Measurements from ENCODE around the gene HCST. TPM values are rescaled to one million over a fixed set of nuclear protein-coding genes. Genes with fewer than 3 reads are reported as not detected.

The HCST gene, protein sequence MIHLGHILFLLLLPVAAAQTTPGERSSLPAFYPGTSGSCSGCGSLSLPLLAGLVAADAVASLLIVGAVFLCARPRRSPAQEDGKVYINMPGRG
- total RNA-seq, result 1 to 10 TPM in 1 of 2 donors, not detected in 1; 4.9 TPM

DNA sequence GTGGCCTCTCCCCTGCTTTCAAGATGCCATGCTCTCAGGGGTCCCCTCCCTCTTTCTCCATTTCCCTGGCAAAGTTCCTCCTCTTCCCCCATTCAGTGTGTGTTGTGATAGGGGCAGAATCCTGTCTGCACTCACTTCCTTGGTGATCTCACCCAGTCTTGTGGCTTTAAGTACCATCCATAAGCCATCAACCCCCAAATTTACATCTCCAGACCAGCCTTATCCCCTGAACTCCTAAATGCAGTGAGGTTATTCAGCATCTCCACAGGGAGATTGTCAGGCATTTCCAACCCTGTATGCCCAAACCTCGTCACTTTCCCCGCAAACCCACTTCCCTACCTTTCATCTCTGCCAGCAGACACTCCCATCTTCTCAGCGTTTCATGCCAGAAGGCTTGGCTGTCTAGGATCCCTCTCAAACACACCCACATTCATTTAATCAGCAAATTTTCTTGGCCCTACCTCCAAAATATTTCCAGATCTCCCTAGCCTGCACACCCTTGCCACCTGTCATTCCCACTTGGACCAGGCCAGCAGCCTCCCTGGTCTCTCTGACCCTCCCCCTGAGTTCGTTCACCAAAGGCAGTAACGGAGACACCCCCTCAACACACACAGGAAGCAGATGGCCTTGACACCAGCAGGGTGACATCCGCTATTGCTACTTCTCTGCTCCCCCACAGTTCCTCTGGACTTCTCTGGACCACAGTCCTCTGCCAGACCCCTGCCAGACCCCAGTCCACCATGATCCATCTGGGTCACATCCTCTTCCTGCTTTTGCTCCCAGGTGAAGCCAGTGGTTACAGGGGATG, at the start of gene HCST:
TSS of gene HCST (plus strand) at position 676 of the 808 bp plus-strand sequence. CDS start at position 741, 65 bp downstream.
- TF ChIP-seq, protein P1, sequence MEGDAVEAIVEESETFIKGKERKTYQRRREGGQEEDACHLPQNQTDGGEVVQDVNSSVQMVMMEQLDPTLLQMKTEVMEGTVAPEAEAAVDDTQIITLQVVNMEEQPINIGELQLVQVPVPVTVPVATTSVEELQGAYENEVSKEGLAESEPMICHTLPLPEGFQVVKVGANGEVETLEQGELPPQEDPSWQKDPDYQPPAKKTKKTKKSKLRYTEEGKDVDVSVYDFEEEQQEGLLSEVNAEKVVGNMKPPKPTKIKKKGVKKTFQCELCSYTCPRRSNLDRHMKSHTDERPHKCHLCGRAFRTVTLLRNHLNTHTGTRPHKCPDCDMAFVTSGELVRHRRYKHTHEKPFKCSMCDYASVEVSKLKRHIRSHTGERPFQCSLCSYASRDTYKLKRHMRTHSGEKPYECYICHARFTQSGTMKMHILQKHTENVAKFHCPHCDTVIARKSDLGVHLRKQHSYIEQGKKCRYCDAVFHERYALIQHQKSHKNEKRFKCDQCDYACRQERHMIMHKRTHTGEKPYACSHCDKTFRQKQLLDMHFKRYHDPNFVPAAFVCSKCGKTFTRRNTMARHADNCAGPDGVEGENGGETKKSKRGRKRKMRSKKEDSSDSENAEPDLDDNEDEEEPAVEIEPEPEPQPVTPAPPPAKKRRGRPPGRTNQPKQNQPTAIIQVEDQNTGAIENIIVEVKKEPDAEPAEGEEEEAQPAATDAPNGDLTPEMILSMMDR (IDR thresholded peaks at IDR 0.05), result no peak
- TF ChIP-seq POLR2AphosphoS5 (IDR thresholded peaks at IDR 0.05), result no peak
- TF ChIP-seq POLR2A (IDR thresholded peaks at IDR 0.05), result no peak
- H3K4me3 ChIP-seq, result peak within 1 kb of the TSS in 1 of 2 donors; percentile 8

DNA sequence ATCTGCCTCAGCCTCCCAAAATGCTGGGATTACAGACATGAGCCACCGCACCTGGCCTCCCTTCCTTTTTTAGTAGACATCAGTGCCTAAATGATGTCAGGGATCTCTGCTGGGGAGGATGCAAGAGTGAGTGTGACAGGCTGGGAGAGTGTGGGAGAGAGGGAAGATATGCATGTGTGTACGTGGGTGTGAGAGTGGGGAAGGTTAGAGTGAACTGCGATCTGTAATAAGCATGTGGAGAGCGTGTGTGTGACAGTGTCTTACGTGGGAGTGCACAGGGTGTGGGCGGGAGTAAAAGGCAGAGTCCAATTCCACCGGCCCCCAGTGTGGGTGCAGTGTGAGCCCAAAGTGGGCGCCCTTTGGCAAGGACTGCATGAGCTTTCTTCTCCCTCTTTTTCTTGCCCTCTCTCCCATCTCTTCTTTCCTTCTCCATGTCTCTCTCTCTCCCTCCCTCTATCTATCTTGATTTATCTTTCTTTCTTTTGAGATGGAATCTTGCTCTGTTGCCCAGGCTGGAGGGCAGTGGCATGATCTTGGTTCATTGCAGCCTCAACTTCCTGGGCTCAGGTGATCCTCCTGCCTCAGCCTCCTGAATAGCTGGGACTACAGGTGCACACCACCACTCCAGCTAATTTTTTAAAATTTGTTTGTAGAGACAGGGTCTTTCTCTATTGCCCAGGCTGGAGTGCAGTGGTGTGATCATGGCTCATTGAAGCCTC, 49.1 kb upstream of the HCST start:
- 69% methylated on average over 8 of the region's 8 CpGs for WGBS
- DNase-seq (ENCODE audit: low spot score), result no peak
- no peak overlapping the region for H3K27ac ChIP-seq
- no peak overlapping the region for H3K4me3 ChIP-seq
- TF ChIP-seq, protein P1 (IDR thresholded peaks at IDR 0.05), result no peak
- TF ChIP-seq POLR2A (IDR thresholded peaks at IDR 0.05) (no peak), POLR2AphosphoS5 (IDR thresholded peaks at IDR 0.05) (no peak)
- H3K4me1 ChIP-seq (replicated peaks), result no peaks in the 10 kb centered on the region
- H3K27me3 ChIP-seq (replicated peaks; ENCODE audit: insufficient read depth), result peaks cover 7% of the 10 kb centered on the region
- no peaks in the 10 kb centered on the region for H3K9me3 ChIP-seq
- intact Hi-C loops (cut with DNase I), result no loop called here
- no peaks in the 10 kb centered on the region for H3K36me3 ChIP-seq

More for the DNA sequence above, at the start of gene HCST:
- Histone ChIP-seq H3K27me3 (replicated peaks; ENCODE audit: insufficient read depth) (no peaks in the 10 kb centered on the region), H3K4me1 (replicated peaks) (no peaks in the 10 kb centered on the region), H3K27ac (peak within 1 kb of the TSS; percentile 26 to 33), H3K9me3 (no peaks in the 10 kb centered on the region), H3K36me3 (no peaks in the 10 kb centered on the region)
- no peak for DNase-seq (ENCODE audit: low spot score)
- intact Hi-C loops (cut with DNase I), result no loop called here
- WGBS, result 52% methylated on average over 6 of the region's 6 CpGs

DNA sequence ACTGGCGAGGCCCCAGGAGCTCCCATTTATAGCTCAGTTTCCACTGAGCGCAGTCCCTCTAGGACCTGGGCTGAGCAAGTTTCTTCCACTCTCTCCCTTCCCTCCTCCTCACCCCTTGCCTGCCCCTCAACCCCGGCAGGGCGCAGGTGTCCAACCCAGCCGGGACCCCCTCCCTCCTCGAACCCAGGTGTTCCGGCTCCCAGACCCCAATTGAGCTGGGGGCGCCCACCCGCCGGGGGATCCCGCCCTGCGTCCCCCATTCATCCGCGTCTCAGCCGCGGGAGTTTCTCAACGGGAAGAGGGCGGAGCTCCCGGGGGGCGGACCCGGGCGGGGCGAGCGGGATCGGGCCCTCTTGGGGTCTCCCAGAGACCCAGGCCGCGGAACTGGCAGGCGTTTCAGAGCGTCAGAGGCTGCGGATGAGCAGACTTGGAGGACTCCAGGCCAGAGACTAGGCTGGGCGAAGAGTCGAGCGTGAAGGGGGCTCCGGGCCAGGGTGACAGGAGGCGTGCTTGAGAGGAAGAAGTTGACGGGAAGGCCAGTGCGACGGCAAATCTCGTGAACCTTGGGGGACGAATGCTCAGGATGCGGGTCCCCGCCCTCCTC, 45.7 kb upstream of the HCST start, which contains the start of gene KIRREL2:
TSS of gene KIRREL2 (plus strand) at position 366 of the 604 bp plus-strand sequence. CDS start at position 575, 209 bp downstream.
- intact Hi-C loops (cut with DNase I), result no loop called here
- Histone ChIP-seq H3K9me3 (no peaks in the 10 kb centered on the region), H3K4me1 (replicated peaks) (no peaks in the 10 kb centered on the region), H3K27me3 (replicated peaks; ENCODE audit: insufficient read depth) (peaks cover 11% of the 10 kb centered on the region), H3K36me3 (no peaks in the 10 kb centered on the region), H3K27ac (no peak within 1 kb of the TSS), H3K4me3 (peak within 1 kb of the TSS; percentile 24 to 37)
- no peak for TF ChIP-seq POLR2A (IDR thresholded peaks at IDR 0.05)
- TF ChIP-seq POLR2AphosphoS5 (IDR thresholded peaks at IDR 0.05), result no peak
- DNase-seq (ENCODE audit: low spot score), result no peak
- 1% methylated on average over 42 of the region's 42 CpGs for WGBS

DNA sequence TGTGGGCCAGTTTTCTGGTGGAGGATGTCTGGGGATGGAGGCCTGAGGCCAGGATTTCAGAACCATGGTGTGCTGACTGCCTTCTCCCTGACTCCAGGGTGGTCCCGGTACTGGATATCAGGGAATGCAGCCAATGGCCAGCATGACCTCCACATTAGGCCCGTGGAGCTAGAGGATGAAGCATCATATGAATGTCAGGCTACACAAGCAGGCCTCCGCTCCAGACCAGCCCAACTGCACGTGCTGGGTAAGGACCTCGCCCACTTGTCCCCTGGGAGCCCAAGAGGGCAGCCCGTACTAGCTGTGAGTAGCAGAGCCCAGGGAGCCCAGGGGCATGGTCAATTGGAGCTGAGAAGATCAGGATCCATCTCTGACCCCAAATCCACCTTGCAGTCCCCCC, 44.0 kb upstream of the HCST start:
- Histone ChIP-seq H3K27me3 (replicated peaks; ENCODE audit: insufficient read depth) (peaks cover 11% of the 10 kb centered on the region), H3K9me3 (no peaks in the 10 kb centered on the region), H3K4me1 (replicated peaks) (no peaks in the 10 kb centered on the region), H3K27ac (no peak overlapping the region), H3K36me3 (no peaks in the 10 kb centered on the region), H3K4me3 (no peak overlapping the region)
- TF ChIP-seq POLR2A (IDR thresholded peaks at IDR 0.05), result no peak
- TF ChIP-seq, protein P1 (IDR thresholded peaks at IDR 0.05), result no peak
- no peak for TF ChIP-seq POLR2AphosphoS5 (IDR thresholded peaks at IDR 0.05)
- no peak for DNase-seq (ENCODE audit: low spot score)
- intact Hi-C loops (cut with DNase I), result no loop called here
- 84% methylated on average over 6 of the region's 6 CpGs for WGBS

DNA sequence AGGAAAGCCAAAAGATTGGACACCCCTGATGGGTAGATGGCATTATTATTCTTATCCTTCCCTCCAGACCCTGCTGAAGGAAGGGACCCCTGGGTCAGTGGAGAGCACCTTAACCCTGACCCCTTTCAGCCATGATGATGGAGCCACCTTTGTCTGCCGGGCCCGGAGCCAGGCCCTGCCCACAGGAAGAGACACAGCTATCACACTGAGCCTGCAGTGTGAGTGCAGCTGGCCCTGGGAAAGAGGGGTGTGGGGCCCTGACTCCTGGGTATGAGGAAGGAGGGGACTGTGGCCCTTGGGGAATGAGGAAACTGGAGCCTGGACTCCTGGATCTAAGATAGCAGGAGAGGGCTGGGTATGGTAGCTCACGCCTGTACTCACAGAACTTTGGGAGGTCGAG, 42.9 kb upstream of the HCST start:
- Histone ChIP-seq H3K9me3 (no peaks in the 10 kb centered on the region), H3K4me3 (no peak overlapping the region), H3K4me1 (replicated peaks) (no peaks in the 10 kb centered on the region), H3K27me3 (replicated peaks; ENCODE audit: insufficient read depth) (peaks cover 11% of the 10 kb centered on the region), H3K36me3 (no peaks in the 10 kb centered on the region), H3K27ac (no peak overlapping the region)
- WGBS, result 96% methylated on average over 4 of the region's 4 CpGs
- no peak for DNase-seq (ENCODE audit: low spot score)
- TF ChIP-seq, protein P1 (IDR thresholded peaks at IDR 0.05), result no peak
- no peak for TF ChIP-seq POLR2AphosphoS5 (IDR thresholded peaks at IDR 0.05)
- no peak for TF ChIP-seq POLR2A (IDR thresholded peaks at IDR 0.05)
- intact Hi-C loops (cut with DNase I), result no loop called here
